GM18520 (cell line): ENCODE data around the gene HTR1D.

Source experiments
- ATAC-seq: cut with Tn5 transposase; IDR thresholded peaks from one replicate; pipeline ENCODE4 v1.9.1; 2021; ENCODE audit not compliant: unreplicated experiment

Gene HTR1D

GRCh38 chr1:23156940-23157339 is 60.4 kb downstream of the HTR1D start:
- no peak for ATAC-seq

GRCh38 chr1:23152966-23153684 is 64.2 kb downstream of the HTR1D start:
- ATAC-seq: no peak

GRCh38 chr1:23150742-23151141 is 66.6 kb downstream of the HTR1D start:
- ATAC-seq: no peak

- no peak for ATAC-seq
These were observed 67.2 kb downstream of the HTR1D start for GRCh38 chr1:23150125-23150524.

- no peak for ATAC-seq
These were observed 68.2 kb downstream of the HTR1D start for GRCh38 chr1:23149114-23149513.

GRCh38 chr1:23148084-23148483 is 69.2 kb downstream of the HTR1D start:
- ATAC-seq: no peak
